HepG2 (cell line): Measurements from ENCODE around the gene FMN2. TPM values are rescaled to one million over a fixed set of nuclear protein-coding genes. Genes with fewer than 3 reads are reported as not detected.

Experiments used
- ATAC-seq: fragments of 200-7000 bp; cut with Tn5 transposase; 3 replicates; pipeline ENCODE4 v1.9.1; 2020; ENCODE audit warnings: mild to moderate bottlenecking, moderate library complexity
- BruUV-seq: library from RNA; stranded (reverse); fragments of 400-500 nt; replicated peaks from 2 replicates; lab custom pipeline; 2021; lab: Mats Ljungman, UMichigan
- CTCF ChIA-PET: fragments of 300-600 bp; formaldehyde crosslinking; extraction: SDS; loops from one replicate; lab custom pipeline; 2021; ENCODE audit warnings: low total read pairs, inconsistent platforms, low intra/inter-chr PET ratio; lab: Yijun Ruan, JAX
- POLR2A ChIA-PET: fragments of 350-600 bp; sonication (Branson Sonifier 250); formaldehyde crosslinking; loops from one replicate; lab custom pipeline; 2020; ENCODE audit warnings: antibody characterized with exemption, inconsistent platforms; lab: Yijun Ruan, JAX
- DNase-seq: peaks from one replicate; pipeline ENCODE4 v3.0.0-alpha.2; 2015; ENCODE audit warnings: low spot score
- FAIRE-seq: peaks from 3 replicates; lab custom pipeline; 2011; peaks lifted over from hg19 to GRCh38; lab: Jason Lieb, UNC
- H2AFZ ChIP-seq: one replicate; pipeline ENCODE4 v1.6.1; 2011; ENCODE audit warnings: low read length, inconsistent platforms
- H3K27ac ChIP-seq: fragments of 300-600 bp; 3 replicates; pipeline ENCODE4 v1.8.0; 2011; ENCODE audit warnings: mixed run types, mild to moderate bottlenecking, mixed read lengths, low read length, inconsistent platforms; ENCODE audit not compliant: insufficient read depth; ENCODE audit errors: extremely low read length
- H3K27me3 ChIP-seq, 2 experiments: fragments of 200-600 bp in 1 of 2; 2 replicates in 1 of 2; 3 replicates in 1 of 2; pipeline versions ENCODE4 v1.6.0 to v1.8.0; 2011; ENCODE audit warnings: low read length in 2 of 2, mild to moderate bottlenecking in 2 of 2, moderate library complexity in 2 of 2, inconsistent platforms in 1 of 2; ENCODE audit not compliant: insufficient read depth in 2 of 2, control insufficient read depth in 1 of 2
- H3K36me3 ChIP-seq, 2 experiments: fragments of 200-600 bp in 1 of 2; replicated peaks in 1 of 2; 2 replicates in 1 of 2; 3 replicates in 1 of 2; pipeline versions ENCODE4 v1.5.1 to v1.8.0; 2011; ENCODE audit warnings: low read length in 2 of 2, inconsistent platforms in 1 of 2; ENCODE audit not compliant: insufficient read depth in 2 of 2, control insufficient read depth in 1 of 2
- H3K4me1 ChIP-seq: 2 replicates; pipeline ENCODE4 v1.5.1; 2012; ENCODE audit warnings: low read length, inconsistent platforms; ENCODE audit not compliant: insufficient read depth
- H3K4me2 ChIP-seq: 2 replicates; pipeline ENCODE4 v1.6.0; 2011; ENCODE audit warnings: low read depth, low read length, inconsistent platforms
- H3K4me3 ChIP-seq, 3 experiments: fragments of 200-600 bp in 1 of 3; sonication (generic), shearing (Covaris generic) in 1 of 3; replicated peaks in 1 of 3; 2 replicates each; pipeline ENCODE4 v1.5.1; 2011 to 2016; ENCODE audit warnings: low read length in 3 of 3, inconsistent platforms in 2 of 3, low read depth in 2 of 3, mild to moderate bottlenecking in 2 of 3, control low read depth in 1 of 3, mixed read lengths in 1 of 3; ENCODE audit not compliant: insufficient read depth in 1 of 3
- H3K79me2 ChIP-seq: one replicate; pipeline ENCODE4 v1.6.1; 2011; ENCODE audit warnings: low read length, inconsistent platforms; ENCODE audit not compliant: insufficient read depth
- H3K9ac ChIP-seq: 2 replicates; pipeline ENCODE4 v1.6.0; 2011; ENCODE audit warnings: mild to moderate bottlenecking, low read depth, low read length, inconsistent platforms; ENCODE audit not compliant: insufficient read depth
- H3K9me3 ChIP-seq: 2 replicates; pipeline ENCODE4 v1.5.1; 2012; ENCODE audit warnings: mild to moderate bottlenecking, low read length
- H4K20me1 ChIP-seq: 2 replicates; pipeline ENCODE4 v1.6.0; 2011; ENCODE audit warnings: inconsistent platforms, mild to moderate bottlenecking, low read length, moderate library complexity; ENCODE audit not compliant: insufficient read depth
- CEBPB ChIP-seq: IDR thresholded peaks from 2 replicates; pipeline ENCODE4 v1.6.1; 2011; ENCODE audit warnings: low read depth, low read length, improper control_type of control experiment, borderline replicate concordance
- CHD4 ChIP-seq: fragments of 200-600 bp; sonication (generic); IDR thresholded peaks from 2 replicates; pipeline ENCODE4 v1.7.0; 2017; ENCODE audit warnings: mild to moderate bottlenecking, low read length, borderline replicate concordance
- DR1 ChIP-seq: sonication (generic); formaldehyde crosslinking; IDR thresholded peaks from 2 replicates; pipeline ENCODE4 v1.8.0; 2021; ENCODE audit warnings: mild to moderate bottlenecking, missing genetic modification reagents, inconsistent platforms
- FOXP4 ChIP-seq: sonication (generic); formaldehyde crosslinking; IDR thresholded peaks from 2 replicates; pipeline ENCODE4 v1.4.0; 2020; ENCODE audit warnings: missing genetic modification reagents
- ISX ChIP-seq: sonication (generic); formaldehyde crosslinking; conservative IDR thresholded peaks from 2 replicates; pipeline ENCODE4 v1.5.0; 2020; ENCODE audit warnings: missing genetic modification reagents
- KDM1A ChIP-seq: IDR thresholded peaks from 2 replicates; pipeline ENCODE4 v1.6.1; 2016; ENCODE audit warnings: missing compliant biosample characterization
- PBX2 ChIP-seq: IDR thresholded peaks from 2 replicates; pipeline ENCODE4 v1.6.1; 2016; ENCODE audit warnings: control low read depth
- SIX1 ChIP-seq: sonication (generic); formaldehyde crosslinking; IDR thresholded peaks from 2 replicates; pipeline ENCODE4 v1.4.0; 2020; ENCODE audit warnings: missing genetic modification reagents, borderline replicate concordance
- ZFP90 ChIP-seq: sonication (generic); formaldehyde crosslinking; IDR thresholded peaks from 2 replicates; pipeline ENCODE4 v1.8.0; 2022; ENCODE audit warnings: missing genetic modification reagents, mild to moderate bottlenecking, inconsistent platforms, borderline replicate concordance
- ZNF143 ChIP-seq: sonication (generic); formaldehyde crosslinking; IDR thresholded peaks from 2 replicates; pipeline ENCODE4 v1.4.0; 2020; ENCODE audit warnings: missing genetic modification reagents
- ZNF264 ChIP-seq: sonication (generic); formaldehyde crosslinking; IDR thresholded peaks from 2 replicates; pipeline ENCODE4 v1.4.0; 2020; ENCODE audit warnings: missing genetic modification reagents
- ZNF446 ChIP-seq: sonication (generic); formaldehyde crosslinking; IDR thresholded peaks from 2 replicates; pipeline ENCODE4 v1.5.0; 2020; ENCODE audit warnings: mild to moderate bottlenecking, missing genetic modification reagents
- ZNF501 ChIP-seq: sonication (generic); formaldehyde crosslinking; IDR thresholded peaks from 2 replicates; pipeline ENCODE4 v1.5.1; 2020; ENCODE audit warnings: mild to moderate bottlenecking, moderate library complexity, missing genetic modification reagents
- ZNF704 ChIP-seq: sonication (generic); formaldehyde crosslinking; IDR thresholded peaks from 2 replicates; pipeline ENCODE4 v1.8.1; 2023; ENCODE audit warnings: mild to moderate bottlenecking, inconsistent platforms, moderate library complexity, missing genetic modification reagents, borderline replicate concordance
- ZNF775 ChIP-seq: sonication (generic); formaldehyde crosslinking; IDR thresholded peaks from 2 replicates; pipeline ENCODE4 v1.4.0; 2020; ENCODE audit warnings: missing genetic modification reagents, mild to moderate bottlenecking, moderate library complexity, borderline replicate concordance
- WGBS: methylation state at CpG from one replicate; pipeline ENCODE4 v1.1.6; 2017; ENCODE audit warnings: low lambda C conversion rate; 5-methylcytosine and 5-hydroxymethylcytosine counted together
- in situ Hi-C: cut with HindIII; loops from 2 replicates; pipeline ENCODE4 v1.10.0; 2017; ENCODE audit warnings: low pct_unique_long_range_greater_than_20kb; ENCODE audit not compliant: extremely low pct_ligation_motif_present
- intact Hi-C: fragments of 100-400 bp; cut with micrococcal nuclease; formaldehyde crosslinking; loops from one replicate; pipeline ENCODE4 v1.10.0; 2022; ENCODE audit not compliant: unreplicated experiment
- polyA plus RNA-seq, 8 experiments: library from polyadenylated mRNA; depleted of rRNA in 3 of 8; stranded (reverse) in 7 of 8; unstranded in 1 of 8; fragments of >200 nt; fragmentation: Illumina TruSeq in 4 of 8; extraction: Trizol in 4 of 8; gene quantifications; 2 replicates each; pipeline versions ENCODE4 v1.2.1 to v1.2.3, GENCODE V29; 2011 to 2016; ENCODE audit warnings: low read depth in 4 of 8, missing spikeins in 1 of 8, mixed read lengths in 1 of 8; ENCODE audit not compliant: insufficient read depth in 1 of 8
- total RNA-seq, 5 experiments: library from RNA; depleted of rRNA; stranded (reverse); fragments of >200 nt; fragmentation: Illumina TruSeq; extraction: Trizol; gene quantifications; 2 replicates each; pipeline ENCODE4 v1.2.3, GENCODE V29; 2016; ENCODE audit warnings: low read depth in 1 of 5

The FMN2 gene
- total and polyA plus RNA-seq, 2 of the 13 experiments (the other 11 are each of a cell fraction or from before 2014, with no cell fraction given) = not detected

- Histone ChIP-seq H3K27me3 (peaks cover 0 to 10% of the 10 kb centered on the region in 2 experiments; a peak in 1 of 5 replicates), H3K9me3 (no peaks in the 10 kb centered on the region), H4K20me1 (no peaks in the 10 kb centered on the region), H3K27ac (no peak overlapping the region), H3K79me2 (no peaks in the 10 kb centered on the region), H3K36me3 (no peaks in the 10 kb centered on the region), H3K4me2 (no peak overlapping the region), H3K4me3 (no peak overlapping the region), H2AFZ (no peak overlapping the region), H3K4me1 (no peaks in the 10 kb centered on the region), H3K9ac (no peak overlapping the region)
- BruUV-seq = no TSS peak
- FAIRE-seq (no peak), ATAC-seq (no peak), DNase-seq (no peak)
- in situ Hi-C loops = no loop called here
- intact Hi-C loops = no loop called here
- TF ChIP-seq SIX1 (CRISPR knock-in tag) (no peak), KDM1A (CRISPR knock-in tag) (no peak), PBX2 (CRISPR knock-in tag) (no peak), ZNF143 (CRISPR knock-in tag) (no peak), ZNF264 (CRISPR knock-in tag) (no peak), ISX (CRISPR knock-in tag) (no peak), CEBPB (no peak)
- ChIA-PET POLR2A (no interaction called here), CTCF (no interaction called here)
- WGBS = 2% methylated on average over 4 of the region's 4 CpGs
Measured at GRCh38 chr1:240096974-240097373, 5.3 kb downstream of the FMN2 start.

GRCh38 chr1:240098534-240098933, 6.9 kb downstream of the FMN2 start:
- 24% methylated on average over 6 of the region's 6 CpGs for WGBS
- H3K27me3 ChIP-seq = peaks cover 0 to 5% of the 10 kb centered on the region in 2 experiments; a peak in 1 of 5 replicates
- H3K4me2 ChIP-seq = no peak overlapping the region
- no peak for DNase-seq
- ChIA-PET CTCF (no interaction called here), POLR2A (no interaction called here)
- intact Hi-C loops (no loop called here), in situ Hi-C loops (no loop called here)
- H3K9me3 ChIP-seq = no peaks in the 10 kb centered on the region
- no peaks in the 10 kb centered on the region for H4K20me1 ChIP-seq
- H3K4me1 ChIP-seq = no peaks in the 10 kb centered on the region
- no peak overlapping the region for H2AFZ ChIP-seq
- no peak overlapping the region for H3K9ac ChIP-seq
- H3K4me3 ChIP-seq = no peak overlapping the region
- no peak overlapping the region for H3K27ac ChIP-seq
- no TSS peak for BruUV-seq
- ATAC-seq = no peak
- H3K36me3 ChIP-seq = no peaks in the 10 kb centered on the region
- no peak for FAIRE-seq
- no peaks in the 10 kb centered on the region for H3K79me2 ChIP-seq
- TF ChIP-seq ZNF704 (CRISPR knock-in tag) = no peak
- TF ChIP-seq ZFP90 = no peak
- no peak for TF ChIP-seq ZNF775 (CRISPR knock-in tag)
- no peak for TF ChIP-seq ZNF501 (CRISPR knock-in tag)
- TF ChIP-seq DR1 = no peak
- TF ChIP-seq CHD4 = no peak
- TF ChIP-seq FOXP4 = no peak
- TF ChIP-seq ZNF446 (CRISPR knock-in tag) = no peak
